ENCODE data around the gene TMUB2.

The TMUB2 gene

GRCh38 chr17:44197980-44198720 lies 11.4 kb downstream of the TMUB2 start:
- peaks cover 23% of the 10 kb centered on the region for H3K4me1 ChIP-seq (ENCODE audit: insufficient read depth, low read length, poor library complexity, severe bottlenecking)
- no peaks in the 10 kb centered on the region for H3K27me3 ChIP-seq (ENCODE audit: insufficient read depth, low read length, poor library complexity, severe bottlenecking)
- H4K20me1 ChIP-seq (ENCODE audit: insufficient read depth, low read length, poor library complexity, severe bottlenecking) = peaks cover 33% of the 10 kb centered on the region
- H3K9ac ChIP-seq (ENCODE audit: low read depth, low read length, poor library complexity, severe bottlenecking) = peak overlapping the region; percentile 89
- H3K79me2 ChIP-seq (ENCODE audit: insufficient read depth, low read length) = peaks cover 42% of the 10 kb centered on the region
- H3K4me3 ChIP-seq (ENCODE audit: low read length, poor library complexity, severe bottlenecking) = peak overlapping the region; percentile 83
- no peaks in the 10 kb centered on the region; the same call in 1 of the 2 replicates for H3F3A ChIP-seq (ENCODE audit: low read depth)
- no peaks in the 10 kb centered on the region for H3K9me3 ChIP-seq (ENCODE audit: insufficient read depth, low read depth, low read length)
- H3K9me2 ChIP-seq (replicated peaks; ENCODE audit: low read depth, low read length) = no peaks in the 10 kb centered on the region
- peaks cover 28% of the 10 kb centered on the region; the same call in 1 of the 2 replicates for H3K36me3 ChIP-seq (ENCODE audit: insufficient read depth, low read length)
- TF ChIP-seq CTCF (conservative IDR thresholded peaks at IDR 0.05; ENCODE audit: low read length) (peak; percentile 45), EZH2phosphoT487 (IDR thresholded peaks at IDR 0.05; ENCODE audit: borderline replicate concordance) (no peak)
- H2AFZ ChIP-seq (ENCODE audit: low read length) = no peak overlapping the region
- peak overlapping the region; percentile 80 for H3K4me2 ChIP-seq (ENCODE audit: low read depth, low read length, poor library complexity, severe bottlenecking)

DNA sequence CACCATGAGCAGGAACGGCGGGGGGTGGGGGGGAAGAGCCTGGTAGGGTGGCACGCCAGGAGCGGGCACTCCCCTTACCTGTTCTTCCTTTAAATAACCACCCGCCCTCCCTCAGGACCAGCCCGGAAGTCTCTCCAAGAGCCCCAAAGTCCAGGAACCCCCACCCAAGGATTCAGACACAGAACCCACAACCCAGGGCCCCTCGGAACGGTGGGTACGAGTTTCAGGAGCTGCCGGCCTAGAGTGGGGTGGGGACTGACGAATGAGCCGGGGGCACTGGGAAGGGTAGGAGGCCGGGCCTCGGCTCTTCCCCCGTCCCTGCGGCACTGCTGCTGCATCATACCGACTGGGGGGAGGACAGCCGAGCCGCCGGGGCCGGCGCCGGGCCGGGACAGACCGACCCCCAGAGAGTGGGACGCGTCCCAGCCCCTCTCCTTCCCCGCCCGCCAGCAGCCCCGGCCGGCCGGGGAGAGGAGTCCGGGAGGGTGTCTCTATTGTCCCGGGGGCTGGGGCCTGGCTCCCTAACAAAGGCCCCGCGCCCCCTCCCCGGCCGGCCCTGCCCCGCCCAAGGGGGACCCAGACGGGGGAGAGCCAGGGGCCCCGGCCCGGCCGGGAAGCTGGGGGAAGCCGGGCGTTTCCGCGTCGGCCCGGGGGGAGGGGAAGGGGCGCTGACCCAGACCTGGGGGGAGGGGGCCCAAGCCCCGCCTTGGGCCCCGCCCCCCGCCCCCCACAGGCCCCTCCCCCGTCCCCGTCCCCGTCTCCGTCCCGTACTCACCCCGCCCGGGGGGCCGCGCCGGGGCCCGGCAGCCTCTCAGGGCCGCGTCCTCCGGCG lies 12.2 kb downstream of the TMUB2 start:
- TF ChIP-seq CTCF (conservative IDR thresholded peaks at IDR 0.05; ENCODE audit: low read length) = no peak
- TF ChIP-seq EZH2phosphoT487 (IDR thresholded peaks at IDR 0.05; ENCODE audit: borderline replicate concordance) = no peak
- peaks cover 33% of the 10 kb centered on the region for H4K20me1 ChIP-seq (ENCODE audit: insufficient read depth, low read length, poor library complexity, severe bottlenecking)
- H3F3A ChIP-seq (ENCODE audit: low read depth) = no peaks in the 10 kb centered on the region; the same call in 1 of the 2 replicates
- H3K9ac ChIP-seq (ENCODE audit: low read depth, low read length, poor library complexity, severe bottlenecking) = peak overlapping the region; percentile 89
- peak overlapping the region; percentile 80 for H3K4me2 ChIP-seq (ENCODE audit: low read depth, low read length, poor library complexity, severe bottlenecking)
- H3K9me3 ChIP-seq (ENCODE audit: insufficient read depth, low read depth, low read length) = no peaks in the 10 kb centered on the region
- no peaks in the 10 kb centered on the region for H3K9me2 ChIP-seq (replicated peaks; ENCODE audit: low read depth, low read length)
- peaks cover 20% of the 10 kb centered on the region; the same call in 1 of the 2 replicates for H3K36me3 ChIP-seq (ENCODE audit: insufficient read depth, low read length)
- H3K4me1 ChIP-seq (ENCODE audit: insufficient read depth, low read length, poor library complexity, severe bottlenecking) = peaks cover 25% of the 10 kb centered on the region
- peaks cover 41% of the 10 kb centered on the region for H3K79me2 ChIP-seq (ENCODE audit: insufficient read depth, low read length)
- peak overlapping the region; percentile 83 for H3K4me3 ChIP-seq (ENCODE audit: low read length, poor library complexity, severe bottlenecking)
- no peak overlapping the region for H2AFZ ChIP-seq (ENCODE audit: low read length)
- H3K27me3 ChIP-seq (ENCODE audit: insufficient read depth, low read length, poor library complexity, severe bottlenecking) = no peaks in the 10 kb centered on the region

GRCh38 chr17:44199553-44200477 lies 13.0 kb downstream of the TMUB2 start, which contains the start of gene ATXN7L3:
TSS of gene ATXN7L3 (minus strand) at chr17:44199884. CDS start at chr17:44198070, 1,814 bp downstream.
- peaks cover 33% of the 10 kb centered on the region for H4K20me1 ChIP-seq (ENCODE audit: insufficient read depth, low read length, poor library complexity, severe bottlenecking)
- H3K79me2 ChIP-seq (ENCODE audit: insufficient read depth, low read length) = peaks cover 39% of the 10 kb centered on the region
- peaks cover 11% of the 10 kb centered on the region; the same call in 1 of the 2 replicates for H3K36me3 ChIP-seq (ENCODE audit: insufficient read depth, low read length)
- H2AFZ ChIP-seq (ENCODE audit: low read length) = peak within 1 kb of the TSS; percentile 74
- H3K4me1 ChIP-seq (ENCODE audit: insufficient read depth, low read length, poor library complexity, severe bottlenecking) = peaks cover 26% of the 10 kb centered on the region
- H3K4me2 ChIP-seq (ENCODE audit: low read depth, low read length, poor library complexity, severe bottlenecking) = peak within 1 kb of the TSS; percentile 91
- H3K9me2 ChIP-seq (replicated peaks; ENCODE audit: low read depth, low read length) = no peaks in the 10 kb centered on the region
- peak within 1 kb of the TSS; percentile 83 for H3K4me3 ChIP-seq (ENCODE audit: low read length, poor library complexity, severe bottlenecking)
- no peaks in the 10 kb centered on the region for H3K27me3 ChIP-seq (ENCODE audit: insufficient read depth, low read length, poor library complexity, severe bottlenecking)
- peak within 1 kb of the TSS; percentile 89 for H3K9ac ChIP-seq (ENCODE audit: low read depth, low read length, poor library complexity, severe bottlenecking)
- H3F3A ChIP-seq (ENCODE audit: low read depth) = no peaks in the 10 kb centered on the region; the same call in 1 of the 2 replicates
- TF ChIP-seq CTCF (conservative IDR thresholded peaks at IDR 0.05; ENCODE audit: low read length) = no peak
- no peak for TF ChIP-seq EZH2phosphoT487 (IDR thresholded peaks at IDR 0.05; ENCODE audit: borderline replicate concordance)
- no peaks in the 10 kb centered on the region for H3K9me3 ChIP-seq (ENCODE audit: insufficient read depth, low read depth, low read length)

Data from Loucy (cell line).